Bronchial epithelial cell (primary cell): ENCODE results near the gene ZBTB12. TPM values are rescaled to one million over a fixed set of nuclear protein-coding genes. Genes with fewer than 3 reads are reported as not detected.

Source experiments
- DNase-seq: peaks from one replicate; pipeline ENCODE4 v3.0.0-alpha.2; 2010; ENCODE audit warnings: low read depth
- FAIRE-seq: peaks from 2 replicates; lab custom pipeline; 2011; peaks lifted over from hg19 to GRCh38; lab: Jason Lieb, UNC
- H3K27me3 ChIP-seq: 2 replicates; pipeline ENCODE4 v1.5.1; 2011; ENCODE audit warnings: low read length; ENCODE audit not compliant: control insufficient read depth, insufficient read depth
- H3K36me3 ChIP-seq: 2 replicates; pipeline ENCODE4 v1.5.1; 2011; ENCODE audit warnings: low read length; ENCODE audit not compliant: control insufficient read depth, insufficient read depth
- H3K4me3 ChIP-seq: 2 replicates; pipeline ENCODE4 v1.5.1; 2011; ENCODE audit warnings: mild to moderate bottlenecking, low read depth, low read length, control low read depth
- total RNA-seq: library from RNA; depleted of rRNA; stranded (reverse); fragments of >200 nt; gene quantifications from 2 replicates; pipeline ENCODE4 v1.2.1, GENCODE V29; 2014
- TF ChIP-seq, protein P1 (sequence below): IDR thresholded peaks from 2 replicates; pipeline ENCODE4 v1.5.1; 2011; ENCODE audit warnings: mild to moderate bottlenecking, moderate library complexity, low read length, control low read depth, inconsistent platforms; ENCODE audit not compliant: insufficient read depth, severe bottlenecking

ZBTB12 gene
- total RNA-seq, 1 donor from 2014 or later, result 1.3 TPM

DNA sequence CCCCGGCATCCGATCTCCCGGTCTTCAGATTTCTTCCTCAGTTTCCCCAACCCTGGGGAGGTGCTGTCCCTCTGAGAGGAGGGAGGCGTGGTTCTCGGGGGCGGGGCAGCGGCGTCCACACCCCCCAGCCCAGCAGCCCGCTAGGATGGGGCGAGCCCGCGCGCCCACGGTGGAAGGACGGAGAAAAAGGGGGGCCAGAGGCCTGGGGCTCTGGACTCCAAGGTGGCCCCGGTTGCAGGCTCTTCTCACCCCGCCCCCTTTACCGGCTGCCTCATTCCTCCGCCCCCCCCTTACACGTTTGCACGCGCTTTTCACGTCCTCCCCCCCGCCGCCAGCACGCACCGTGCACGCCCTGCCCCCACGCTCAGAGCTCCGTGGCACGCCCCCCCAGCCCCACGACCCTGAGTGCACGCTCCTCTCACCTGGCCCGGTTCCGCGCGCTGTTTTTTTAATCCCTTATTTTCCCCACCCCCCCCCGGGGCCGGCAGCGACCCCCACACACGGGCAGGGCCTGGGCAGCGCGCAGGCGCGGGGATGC, 402 bp downstream of the ZBTB12 start:
- H3K4me3 ChIP-seq, result peak overlapping the region; percentile 48
- TF ChIP-seq, protein P1, sequence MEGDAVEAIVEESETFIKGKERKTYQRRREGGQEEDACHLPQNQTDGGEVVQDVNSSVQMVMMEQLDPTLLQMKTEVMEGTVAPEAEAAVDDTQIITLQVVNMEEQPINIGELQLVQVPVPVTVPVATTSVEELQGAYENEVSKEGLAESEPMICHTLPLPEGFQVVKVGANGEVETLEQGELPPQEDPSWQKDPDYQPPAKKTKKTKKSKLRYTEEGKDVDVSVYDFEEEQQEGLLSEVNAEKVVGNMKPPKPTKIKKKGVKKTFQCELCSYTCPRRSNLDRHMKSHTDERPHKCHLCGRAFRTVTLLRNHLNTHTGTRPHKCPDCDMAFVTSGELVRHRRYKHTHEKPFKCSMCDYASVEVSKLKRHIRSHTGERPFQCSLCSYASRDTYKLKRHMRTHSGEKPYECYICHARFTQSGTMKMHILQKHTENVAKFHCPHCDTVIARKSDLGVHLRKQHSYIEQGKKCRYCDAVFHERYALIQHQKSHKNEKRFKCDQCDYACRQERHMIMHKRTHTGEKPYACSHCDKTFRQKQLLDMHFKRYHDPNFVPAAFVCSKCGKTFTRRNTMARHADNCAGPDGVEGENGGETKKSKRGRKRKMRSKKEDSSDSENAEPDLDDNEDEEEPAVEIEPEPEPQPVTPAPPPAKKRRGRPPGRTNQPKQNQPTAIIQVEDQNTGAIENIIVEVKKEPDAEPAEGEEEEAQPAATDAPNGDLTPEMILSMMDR, result no peak
- no peaks in the 10 kb centered on the region for H3K36me3 ChIP-seq
- DNase-seq, result no peak
- H3K27me3 ChIP-seq, result no peaks in the 10 kb centered on the region
- no peak for FAIRE-seq

DNA sequence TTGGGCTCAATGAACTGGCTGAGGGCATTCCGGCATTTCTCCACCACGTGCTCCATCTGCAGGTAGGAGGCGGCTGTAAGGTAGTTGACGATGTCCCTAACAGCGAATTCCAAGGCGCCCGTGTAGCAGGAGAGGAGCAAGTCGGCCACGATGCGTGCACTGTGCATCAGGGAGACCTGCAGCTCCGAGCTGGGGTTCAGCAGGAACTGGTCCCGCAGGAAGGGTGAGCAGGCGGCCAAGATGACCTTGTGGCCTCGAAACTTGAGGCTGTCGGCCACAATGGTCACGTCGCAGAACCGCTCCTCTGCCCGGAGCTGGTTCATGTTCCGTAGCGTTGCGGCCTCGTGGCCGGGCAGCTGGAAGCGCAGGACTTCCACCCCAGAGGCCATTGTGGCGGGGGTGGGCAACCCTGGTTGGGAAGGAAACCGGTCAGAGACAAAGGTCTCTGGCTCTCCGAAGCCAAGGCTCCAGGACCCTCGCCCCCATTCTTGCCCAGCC, 920 bp downstream of the ZBTB12 start:
- no peak for DNase-seq
- H3K4me3 ChIP-seq, result peak overlapping the region; percentile 48
- no peaks in the 10 kb centered on the region for H3K36me3 ChIP-seq
- H3K27me3 ChIP-seq, result no peaks in the 10 kb centered on the region
- TF ChIP-seq, protein P1, result no peak
- FAIRE-seq, result no peak

DNA sequence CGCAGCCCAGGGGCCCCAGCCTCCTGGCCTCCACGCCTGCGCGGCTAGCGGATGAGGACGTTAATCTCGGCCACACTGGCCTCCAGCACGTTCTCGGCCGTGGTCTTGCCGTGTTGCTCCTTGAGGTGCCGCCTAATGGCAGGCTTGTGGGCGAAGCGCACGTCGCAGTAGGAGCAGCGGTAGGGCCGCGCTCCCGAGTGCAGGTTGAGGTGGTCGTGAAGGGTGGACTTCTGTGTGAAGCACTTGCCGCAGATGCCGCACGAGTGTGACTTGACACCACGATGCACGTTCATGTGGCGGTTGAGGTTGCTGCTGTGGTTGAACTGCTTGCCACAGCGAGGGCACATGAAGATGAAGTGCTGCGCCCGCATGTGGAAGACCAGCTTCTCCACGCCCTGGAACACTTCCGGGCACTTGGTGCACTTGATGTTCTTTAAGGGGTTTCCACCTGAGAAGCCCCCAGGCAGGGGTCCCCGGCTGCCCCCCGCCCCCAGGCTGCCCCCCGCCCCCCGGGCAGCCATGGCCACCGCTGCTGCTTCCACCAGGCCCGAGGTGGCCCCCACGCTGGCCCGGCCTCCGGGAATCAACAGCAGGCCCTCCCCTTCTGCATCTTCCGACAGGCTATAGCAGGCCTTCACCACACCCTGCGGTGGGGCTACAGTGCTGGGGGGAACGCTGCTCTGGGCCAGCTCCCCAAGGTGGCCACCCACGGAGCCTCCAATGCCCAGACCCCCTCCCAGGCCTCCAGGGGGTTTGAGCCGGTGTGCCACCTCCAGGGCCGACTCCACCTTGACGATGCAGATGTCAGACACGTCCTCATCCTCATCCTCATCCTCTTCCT, 1.8 kb downstream of the ZBTB12 start:
- TF ChIP-seq, protein P1, result no peak
- no peak for FAIRE-seq
- no peak for DNase-seq
- H3K4me3 ChIP-seq, result no peak overlapping the region
- no peaks in the 10 kb centered on the region for H3K27me3 ChIP-seq
- no peaks in the 10 kb centered on the region for H3K36me3 ChIP-seq

DNA sequence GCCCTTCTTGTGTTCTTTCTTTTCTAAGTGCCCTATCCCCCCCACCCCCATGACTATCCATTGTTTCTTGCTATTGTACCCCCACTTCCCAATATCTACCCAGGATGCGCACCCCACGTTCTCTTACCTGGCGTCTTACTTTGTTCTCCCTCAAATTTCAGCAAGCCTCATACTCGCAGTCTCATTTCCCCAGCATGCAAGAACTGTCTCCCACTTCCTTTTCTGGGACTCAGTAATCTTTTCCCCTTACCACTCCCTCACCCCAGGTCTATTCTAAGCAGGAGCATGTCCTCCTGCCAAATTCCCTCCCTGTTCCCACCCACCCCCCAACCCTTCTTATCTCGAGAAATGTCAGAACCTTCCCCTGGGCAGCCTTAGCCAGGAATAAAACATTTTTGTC, 2.7 kb downstream of the ZBTB12 start:
- Histone ChIP-seq H3K27me3 (no peaks in the 10 kb centered on the region), H3K4me3 (no peak overlapping the region), H3K36me3 (no peaks in the 10 kb centered on the region)
- TF ChIP-seq, protein P1, result no peak
- DNase-seq (no peak), FAIRE-seq (no peak)

DNA sequence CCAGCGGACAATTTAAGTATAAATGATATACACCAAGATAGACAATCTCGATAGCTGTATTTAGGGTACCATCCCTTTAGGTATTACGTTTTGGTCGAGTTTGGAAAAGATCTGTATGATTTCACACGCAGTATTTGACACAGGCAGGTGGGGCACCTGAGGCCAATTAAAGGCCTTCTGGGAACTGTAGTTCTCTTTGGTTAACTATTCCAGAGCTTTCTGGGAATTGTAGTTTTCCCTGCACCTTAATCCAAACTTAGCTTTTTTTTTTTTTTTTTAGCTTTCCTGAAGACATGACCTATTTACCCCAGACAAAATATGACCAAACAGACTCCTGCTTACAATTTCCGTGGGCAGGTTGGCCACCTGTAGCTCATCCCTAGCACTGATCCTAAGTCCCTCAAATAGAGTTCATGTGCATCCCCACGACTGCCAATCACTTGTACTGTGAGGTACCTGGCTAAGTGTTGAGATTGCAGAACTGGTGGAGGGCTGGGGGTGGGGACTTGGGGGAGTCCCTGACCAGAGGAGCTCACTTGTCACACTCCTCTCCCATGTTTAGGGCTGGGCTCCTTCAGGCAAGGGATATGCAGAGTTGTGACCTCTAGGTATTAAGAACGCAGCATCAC, 3.4 kb downstream of the ZBTB12 start:
- FAIRE-seq, result no peak
- Histone ChIP-seq H3K36me3 (no peaks in the 10 kb centered on the region), H3K4me3 (peak overlapping the region; percentile 97), H3K27me3 (no peaks in the 10 kb centered on the region)
- peak; percentile 79 for DNase-seq
- TF ChIP-seq, protein P1, result peak; percentile 12
